NCI-H1930 (cell line): Measurements from ENCODE around the gene DTX1.
A peak's percentile ranks its signal among the peaks of the same experiment; 100 is the strongest.
"Not testable (repeated sequence)": the region's sequence is repeated elsewhere in the genome, so short reads cannot be mapped to it uniquely, and the experiment has no call there.

Experiments
- DNase-seq, 2 experiments: peaks; one replicate each; lab custom pipeline; 2025; lab: John Stamatoyannopoulos, UW

Gene DTX1

DNA sequence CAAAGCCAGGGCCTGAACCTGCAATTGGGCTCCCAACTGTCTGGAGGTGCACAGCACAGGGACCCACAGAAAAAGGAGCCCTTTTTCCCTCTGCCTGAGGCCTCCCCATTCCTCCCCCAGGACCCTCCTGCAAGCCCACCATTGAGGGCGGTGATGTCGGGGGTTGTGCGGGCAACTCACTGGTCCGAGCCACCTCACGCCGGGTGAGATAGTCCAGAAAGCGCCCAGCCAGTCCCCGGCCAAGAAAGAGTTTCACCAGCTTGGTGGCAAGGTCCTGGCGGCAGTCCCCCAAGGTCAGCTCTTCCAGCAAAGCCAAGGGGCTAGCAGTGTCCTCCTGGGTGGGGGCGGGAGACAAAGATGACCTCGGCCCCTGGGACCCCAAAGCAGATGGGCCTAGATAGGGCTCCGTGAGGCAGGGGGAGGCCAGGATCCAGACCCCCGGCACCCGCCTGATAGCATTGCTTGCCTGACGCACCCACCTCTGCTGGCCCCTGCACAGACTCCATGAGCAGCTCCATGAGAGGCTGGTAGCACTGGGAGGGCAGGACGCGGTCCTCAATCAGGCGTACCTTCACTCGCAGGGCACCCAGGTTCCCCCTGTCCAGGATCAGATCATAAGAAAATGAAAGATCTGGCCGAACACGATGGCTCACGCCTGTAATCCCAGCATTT lies 59.1 kb downstream of the DTX1 start:
- DNase-seq: no peak

GRCh38 chr12:113116875-113117274 lies 60.3 kb downstream of the DTX1 start:
- no peak for DNase-seq

DNA sequence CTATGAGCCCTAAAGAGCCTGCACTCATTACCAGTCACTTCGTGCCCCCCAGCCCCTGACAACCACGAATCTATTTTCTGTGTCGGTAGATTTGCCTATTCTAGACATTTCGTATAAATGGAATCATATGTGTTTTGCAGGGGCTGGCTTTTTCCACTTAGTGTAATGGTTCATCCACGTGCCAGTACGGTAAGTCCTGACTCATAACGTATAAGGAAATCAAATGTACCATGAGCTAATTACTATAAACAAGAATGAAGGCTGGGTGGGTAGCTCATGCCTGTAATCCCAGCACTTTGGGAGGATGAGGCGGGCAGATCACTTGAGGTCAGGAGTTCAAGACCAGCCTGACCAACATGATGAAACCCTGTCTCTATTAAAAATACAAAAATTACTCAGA lies 61.2 kb downstream of the DTX1 start:
- DNase-seq: not testable (repeated sequence)

GRCh38 chr12:113118142-113118541 lies 61.6 kb downstream of the DTX1 start:
- no peak for DNase-seq

DNA sequence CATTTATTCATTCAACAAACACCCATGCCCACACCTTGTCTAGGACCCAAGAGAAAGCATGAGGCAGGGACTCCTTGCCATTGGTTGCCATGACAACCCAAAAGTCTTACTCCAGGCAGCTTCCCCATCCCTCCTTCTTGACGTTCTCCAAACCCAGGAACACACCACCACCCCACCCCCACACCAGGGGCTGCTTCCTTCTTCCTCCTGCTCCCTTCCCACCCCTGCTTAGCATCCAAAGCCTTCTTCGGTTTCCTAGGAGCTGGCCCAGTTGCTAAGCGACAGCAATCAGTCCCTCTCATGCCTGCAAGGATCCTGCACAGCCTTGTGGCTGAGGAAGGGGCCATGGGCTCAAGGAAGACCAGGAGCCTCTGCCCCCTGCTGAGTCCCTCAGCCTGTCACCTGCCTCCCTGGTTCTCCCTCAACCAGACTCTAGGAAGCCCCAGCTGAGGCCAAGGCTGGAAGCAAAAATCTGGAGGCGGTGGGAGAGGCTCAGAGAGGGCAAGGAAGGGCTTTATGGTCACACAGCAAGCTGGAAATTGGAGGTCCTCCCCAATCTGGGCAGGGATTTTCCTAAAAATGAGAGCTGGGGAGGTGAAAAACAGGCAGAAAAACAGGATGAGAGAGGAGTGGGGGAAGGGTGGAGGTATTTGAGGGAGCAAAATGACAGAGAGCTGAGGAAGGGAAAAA lies 63.6 kb downstream of the DTX1 start:
- no peak for DNase-seq

GRCh38 chr12:113120670-113121370 lies 64.3 kb downstream of the DTX1 start:
- DNase-seq: no peak

DNA sequence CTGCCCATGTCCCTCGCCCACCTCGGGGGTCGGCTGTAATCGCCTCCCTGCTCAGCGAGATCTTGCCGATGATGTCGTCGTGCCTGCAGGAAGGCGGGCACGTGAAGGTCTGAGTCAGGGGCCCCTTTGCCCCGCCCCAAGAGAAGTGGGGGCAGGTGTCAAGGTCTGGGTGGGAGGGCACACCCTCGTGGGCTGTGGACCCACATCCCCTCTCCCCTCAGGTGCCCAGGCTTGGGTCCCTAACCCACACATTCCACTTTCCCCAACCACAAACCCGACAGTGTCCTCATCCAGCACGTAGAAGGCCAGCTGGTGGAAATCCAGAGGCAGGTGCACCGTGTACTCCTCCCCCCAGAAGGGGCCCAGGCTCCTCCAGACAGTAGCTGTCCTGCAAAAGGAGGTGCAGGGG lies 71.3 kb downstream of the DTX1 start:
- no peak for DNase-seq

DNA sequence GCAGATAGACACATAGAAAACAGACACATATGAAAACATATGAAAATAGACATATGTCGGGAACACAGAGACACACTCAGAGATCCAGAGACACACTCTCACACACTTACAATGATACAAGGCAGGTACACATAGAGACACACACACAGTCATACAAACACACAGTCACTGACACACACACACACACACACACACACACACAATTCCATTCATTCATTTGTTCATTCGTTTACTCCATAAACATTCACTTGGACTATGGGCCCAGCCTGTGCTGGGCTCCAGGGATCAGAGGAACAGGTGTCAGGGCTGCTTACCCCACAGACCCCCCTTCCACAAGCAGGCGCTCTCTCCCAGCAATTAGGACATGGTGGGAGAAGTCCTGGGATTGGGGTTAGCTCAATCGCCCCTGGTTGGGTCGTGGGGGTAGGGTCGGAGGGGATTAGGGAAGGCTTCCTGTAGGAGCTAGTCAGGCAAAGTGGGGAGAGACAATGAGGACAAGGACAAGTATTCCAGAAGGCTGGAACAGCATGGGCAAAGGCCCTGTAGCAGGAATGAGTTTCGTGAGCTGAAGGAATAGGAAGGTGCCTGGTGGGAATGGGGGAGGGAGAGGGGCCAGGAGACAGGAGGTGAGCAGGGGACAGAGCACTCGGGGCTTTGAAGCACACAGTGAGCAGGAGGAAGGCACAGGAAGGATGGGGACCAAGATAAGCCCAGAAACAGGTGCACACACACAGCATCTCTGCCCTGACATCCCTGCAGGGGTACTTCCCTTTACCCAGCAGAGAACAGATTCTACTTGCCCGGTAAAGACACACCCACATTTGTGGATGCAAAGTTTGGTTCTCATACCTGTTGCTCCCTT lies 72.5 kb downstream of the DTX1 start:
- DNase-seq: no peak

DNA sequence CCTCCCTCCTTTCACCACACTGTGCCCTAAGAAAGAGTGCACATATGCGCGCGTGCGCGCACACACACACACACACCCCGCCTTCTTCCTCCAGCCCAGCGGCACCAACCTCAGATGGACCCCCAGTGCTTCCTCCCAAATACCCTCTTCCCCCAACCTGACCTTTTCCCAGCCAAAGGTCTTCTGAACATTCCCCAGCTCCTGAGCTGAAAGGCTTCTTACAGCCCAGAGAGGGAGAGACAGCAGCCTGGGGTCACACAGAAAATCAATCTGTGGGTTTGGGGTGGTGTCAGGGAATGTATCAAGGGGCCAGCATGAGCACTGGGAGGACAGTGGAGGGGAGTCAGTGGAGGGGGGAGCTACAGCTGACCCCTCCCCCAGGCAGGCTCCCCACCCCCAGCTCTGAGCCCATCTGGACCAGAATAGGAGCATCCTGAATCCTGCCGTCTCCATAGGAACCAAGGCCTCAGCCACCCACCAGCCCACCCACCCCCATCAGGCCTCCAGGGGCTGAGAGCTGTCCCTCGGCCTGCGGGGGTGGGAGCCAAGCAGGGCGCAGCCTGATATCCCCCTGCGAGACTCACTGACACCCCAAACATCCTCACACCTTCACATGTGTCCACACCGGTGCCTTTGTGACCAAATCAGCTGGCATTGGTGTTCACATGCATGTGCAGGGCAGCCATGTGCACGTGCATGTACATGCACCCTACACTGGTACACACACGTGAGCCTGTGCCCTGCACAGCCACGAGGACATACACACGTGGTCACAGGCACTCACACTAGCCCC lies 73.3 kb downstream of the DTX1 start:
- no peak for DNase-seq

DNA sequence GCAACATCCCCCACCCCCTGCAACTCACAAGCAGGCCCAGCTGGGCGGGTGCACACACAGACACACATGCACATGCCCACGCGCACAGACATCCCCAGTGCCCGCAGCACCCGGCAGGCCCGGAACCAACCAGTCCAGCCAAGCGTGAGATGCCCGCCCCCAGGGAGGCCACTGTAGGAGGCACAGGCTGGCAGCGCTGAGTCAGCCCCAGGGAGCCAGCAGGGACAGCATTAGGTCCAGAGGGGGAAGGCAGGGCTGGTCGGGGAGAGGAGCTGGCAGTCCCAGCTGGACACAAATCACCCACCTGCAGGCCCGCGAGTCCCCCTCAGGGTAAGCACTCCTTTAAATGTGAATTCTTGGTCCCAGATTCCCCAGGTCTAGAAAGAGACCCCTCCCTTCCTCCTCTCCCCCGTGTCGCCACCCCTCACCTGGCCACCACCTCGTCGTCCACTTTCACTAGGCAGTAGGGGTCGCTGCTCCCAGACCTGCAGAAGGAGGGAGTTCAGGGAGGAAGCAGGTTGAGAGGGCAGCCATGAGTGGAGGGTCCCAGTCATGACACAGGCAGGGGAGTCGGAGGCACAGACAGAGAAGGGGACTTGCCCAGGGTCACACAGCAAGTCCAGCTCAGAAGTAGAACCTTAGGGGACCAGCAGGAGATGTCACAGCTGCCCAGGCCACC lies 74.1 kb downstream of the DTX1 start:
- DNase-seq: peak in 1 of 2 experiments; percentile 6

- DNase-seq: no peak
Observed at GRCh38 chr12:113131556-113131955, 75.0 kb downstream of the DTX1 start.

DNA sequence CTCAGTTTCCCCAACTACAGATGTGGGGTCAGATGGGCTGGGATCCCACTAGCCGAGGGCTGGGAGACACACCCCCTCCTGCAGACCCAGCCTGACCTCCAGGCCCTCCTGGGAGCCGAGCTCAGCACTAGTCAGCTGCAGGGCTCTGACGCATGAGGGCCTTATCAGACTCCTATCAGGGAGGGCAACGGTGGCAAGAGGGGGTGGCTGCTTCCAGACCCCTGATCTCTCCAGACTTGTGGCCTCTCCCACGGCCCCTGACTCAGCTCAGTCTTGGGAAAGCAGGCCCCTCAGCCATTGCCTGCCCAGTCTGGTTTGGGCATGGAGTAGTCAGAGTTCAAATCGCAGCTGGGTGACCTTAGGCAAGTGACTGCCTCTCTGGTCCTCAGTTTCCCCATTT lies 76.5 kb downstream of the DTX1 start:
- DNase-seq: no peak

DNA sequence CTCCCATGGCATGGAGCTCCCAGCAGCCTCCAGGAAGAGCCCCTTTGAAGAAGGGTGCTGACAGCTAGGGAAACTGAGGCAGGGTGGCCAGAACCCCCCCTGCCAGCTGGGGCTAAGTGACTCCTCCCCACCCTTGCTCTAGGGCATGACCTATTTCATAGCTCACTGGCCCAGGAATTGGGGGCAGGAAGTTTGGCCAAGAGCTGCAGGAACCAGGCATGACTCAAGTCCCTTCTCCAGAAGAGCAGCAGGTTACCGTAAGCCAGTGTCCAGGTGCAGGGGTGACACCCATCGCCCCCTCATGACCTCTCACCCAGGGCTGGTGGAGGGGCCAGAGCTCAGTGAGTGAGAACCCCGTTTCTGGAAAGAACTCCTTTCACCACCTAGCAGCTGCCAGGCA lies 77.1 kb downstream of the DTX1 start:
- no peak for DNase-seq

GRCh38 chr12:113134071-113134470 lies 77.5 kb downstream of the DTX1 start:
- DNase-seq: no peak

DNA sequence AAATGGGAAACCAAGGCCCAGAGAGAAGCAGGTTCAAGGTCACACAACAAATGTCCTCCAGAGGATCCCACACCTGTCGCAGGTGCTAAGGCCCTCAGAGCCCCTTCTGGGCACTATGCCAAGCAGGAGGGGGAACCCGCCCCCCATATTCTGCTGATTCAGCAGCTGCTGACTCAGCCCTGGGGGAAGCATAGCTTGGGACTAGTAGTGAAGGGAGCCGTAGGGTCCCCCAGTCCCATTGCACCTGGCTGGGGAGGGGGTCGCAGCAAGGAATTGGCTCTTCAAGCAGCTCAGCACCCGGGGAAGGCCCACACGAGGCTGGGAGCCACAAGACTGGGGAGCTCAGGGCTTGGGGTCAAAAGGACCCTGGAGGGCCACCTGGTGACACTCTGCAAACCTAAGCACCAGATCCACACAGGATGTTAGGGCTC lies 78.0 kb downstream of the DTX1 start:
- DNase-seq: no peak

DNA sequence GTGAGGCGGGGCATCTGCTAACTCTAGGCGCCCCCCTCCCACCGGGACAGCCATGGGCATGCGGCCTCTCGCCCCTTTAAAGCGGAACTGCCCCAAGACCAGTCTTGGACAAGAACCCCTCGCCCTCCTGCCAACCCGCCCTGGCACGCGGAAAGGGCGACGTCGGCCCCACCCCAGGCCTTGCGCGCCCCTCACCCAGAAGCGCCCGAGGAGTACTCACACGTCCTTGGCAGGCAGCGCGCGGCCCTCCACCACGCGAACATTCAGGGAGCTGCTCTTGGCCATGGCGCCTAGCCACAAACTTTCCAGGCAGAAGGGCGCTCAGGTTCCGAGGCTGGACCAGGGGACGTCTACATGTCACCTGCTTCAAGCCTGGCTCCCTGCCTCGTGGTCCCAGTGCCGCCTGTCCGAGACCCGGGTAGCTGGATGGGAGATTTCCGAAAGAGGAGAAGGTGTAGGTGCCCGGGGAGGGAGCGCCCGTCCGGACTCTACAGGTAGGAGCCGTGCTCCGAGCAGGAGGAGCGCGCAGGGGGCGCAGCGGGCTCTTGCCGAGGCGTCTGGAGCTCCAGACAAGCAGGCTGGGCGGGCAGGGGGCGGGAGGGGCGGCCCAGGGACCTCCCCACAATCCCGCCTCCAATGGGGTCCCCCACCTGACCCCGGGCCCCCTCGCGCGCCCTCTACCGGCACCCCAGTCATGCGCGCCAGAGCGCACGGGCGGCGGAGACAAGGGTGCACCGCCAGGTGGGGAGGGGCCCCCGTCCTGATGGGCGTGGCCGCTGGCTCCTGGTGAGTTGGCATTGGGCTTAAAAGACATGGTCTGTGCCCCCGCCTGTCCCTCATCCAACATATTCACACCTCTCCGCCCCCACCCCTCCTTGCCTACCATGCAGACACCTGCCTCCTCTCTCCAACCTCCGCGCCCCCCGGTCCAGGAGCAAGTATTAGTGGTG lies 78.9 kb downstream of the DTX1 start, which contains the start of gene RASAL1:
TSS of gene RASAL1 (minus strand) at position 584 of the 950 bp plus-strand sequence. CDS start at position 285, 299 bp downstream.
- peak; percentile 65 to 67 for DNase-seq

- DNase-seq: no peak
Observed at GRCh38 chr12:113136128-113136989, 79.8 kb downstream of the DTX1 start.

- DNase-seq: no peak
Observed at GRCh38 chr12:113136990-113137511, 80.5 kb downstream of the DTX1 start.
